ENCODE measurements around the gene SERPINA4.
A peak's percentile ranks its signal among the peaks of the same experiment; 100 is the strongest.
"Not testable (repeated sequence)": the region's sequence is repeated elsewhere in the genome, so short reads cannot be mapped to it uniquely, and the experiment has no call there.

SERPINA4 gene

DNA sequence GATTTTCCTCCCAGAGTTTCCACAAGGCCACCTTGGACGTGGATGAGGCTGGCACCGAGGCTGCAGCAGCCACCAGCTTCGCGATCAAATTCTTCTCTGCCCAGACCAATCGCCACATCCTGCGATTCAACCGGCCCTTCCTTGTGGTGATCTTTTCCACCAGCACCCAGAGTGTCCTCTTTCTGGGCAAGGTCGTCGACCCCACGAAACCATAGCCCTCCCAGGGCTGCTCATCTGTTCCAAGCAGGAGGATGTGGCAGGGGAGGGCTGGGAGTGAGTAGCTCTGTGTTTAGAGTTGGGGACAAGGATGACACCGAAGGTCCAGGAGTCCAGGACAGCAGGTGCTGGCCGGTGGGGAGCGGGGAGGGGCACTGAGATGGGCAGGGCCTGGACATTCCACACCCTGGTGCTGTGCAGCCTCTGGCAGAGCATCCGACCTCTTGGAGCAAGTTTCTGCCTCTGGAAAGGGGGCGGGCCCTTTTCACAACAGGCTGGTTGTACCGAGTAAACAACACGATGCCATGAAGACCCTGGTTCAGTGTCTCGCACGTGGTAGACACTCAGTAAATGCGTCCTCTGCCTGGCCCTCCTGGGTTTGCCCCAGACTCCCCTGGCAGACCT is 8.2 kb downstream of the SERPINA4 start:
- no peak for DNase-seq (ENCODE audit: low spot score)
- no peak for FAIRE-seq

GRCh38 chr14:94570002-94570400 is 8.8 kb downstream of the SERPINA4 start:
- FAIRE-seq (no peak), DNase-seq (ENCODE audit: low spot score) (no peak)

GRCh38 chr14:94570440-94570839 is 9.2 kb downstream of the SERPINA4 start:
- no peak for DNase-seq (ENCODE audit: low spot score)
- no peak for FAIRE-seq

DNA sequence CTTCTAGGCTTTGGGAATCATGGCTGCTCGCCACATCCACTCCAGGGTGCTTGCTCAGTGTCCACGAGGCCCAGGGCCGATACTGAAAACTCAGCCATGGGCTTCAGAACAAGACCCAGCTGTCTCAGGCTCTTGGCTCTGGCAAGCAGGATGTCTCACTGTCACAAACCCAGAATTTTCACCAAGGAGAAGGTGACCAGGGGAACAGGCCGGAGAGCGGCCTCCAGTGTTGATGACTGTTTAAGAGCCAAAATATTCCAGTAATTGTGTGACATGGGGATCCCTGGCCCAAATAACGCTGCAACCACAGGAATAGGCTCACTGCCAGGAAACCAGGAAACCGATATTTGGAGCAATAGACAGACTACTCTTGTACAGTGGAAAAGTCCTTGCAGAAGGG is 10.2 kb downstream of the SERPINA4 start:
- no peak for FAIRE-seq

DNA sequence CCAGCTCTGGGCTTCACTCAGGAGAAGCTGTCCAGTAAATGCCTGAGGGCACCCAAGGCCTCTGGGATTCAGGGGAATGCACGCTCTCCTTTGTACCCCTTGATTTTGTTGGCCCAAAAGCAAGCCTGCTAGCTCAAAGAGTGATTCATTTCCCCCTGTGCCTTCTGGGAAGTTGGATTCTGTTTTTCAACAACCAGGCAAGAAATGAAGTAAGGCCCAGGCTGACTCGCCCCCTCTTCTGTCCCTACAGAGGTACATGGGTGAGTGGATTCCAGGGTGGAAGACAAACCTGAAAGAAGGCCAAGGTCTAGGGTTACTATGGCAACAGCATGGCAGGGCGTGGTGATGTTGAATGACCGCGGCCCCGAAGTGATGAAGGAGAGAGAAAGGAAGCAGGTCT is 10.7 kb downstream of the SERPINA4 start:
- DNase-seq (ENCODE audit: low spot score) (peak; percentile 12), FAIRE-seq (no peak)

More for the DNA sequence above, 10.2 kb downstream of the SERPINA4 start:
- no peak for DNase-seq (ENCODE audit: low spot score)

DNA sequence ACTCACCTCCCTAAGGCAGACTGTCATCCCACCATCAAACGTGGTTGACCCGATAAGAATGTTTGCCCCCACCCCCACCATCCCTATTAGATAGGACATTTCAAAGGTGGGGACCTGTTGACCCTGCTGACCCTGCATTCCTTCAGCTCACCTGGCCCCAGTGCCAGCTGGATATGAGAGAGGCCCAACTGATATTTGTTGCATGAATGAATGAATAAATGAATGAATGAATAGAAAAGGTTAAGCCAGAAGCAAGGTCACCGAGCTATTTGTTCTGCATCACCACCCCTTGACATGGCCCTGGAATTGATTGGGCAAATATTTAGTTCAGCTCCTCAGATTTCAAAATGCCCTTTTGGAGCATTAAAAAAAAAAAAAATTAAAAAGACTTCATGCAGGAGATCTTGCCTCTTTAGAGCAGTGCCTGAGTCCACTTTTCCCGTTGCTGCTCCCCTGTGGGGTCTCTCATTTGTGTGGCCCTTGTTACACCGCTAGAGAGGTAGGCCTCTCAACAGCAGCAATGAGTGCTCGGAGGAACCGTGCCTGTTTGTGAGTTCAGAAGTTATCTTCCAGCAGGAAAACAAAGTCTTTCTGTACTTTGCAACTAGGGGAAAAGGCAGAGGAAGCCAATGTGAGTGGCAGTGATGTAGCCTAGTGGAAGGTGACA is 11.5 kb downstream of the SERPINA4 start:
- no peak for DNase-seq (ENCODE audit: low spot score)
- no peak for FAIRE-seq

DNA sequence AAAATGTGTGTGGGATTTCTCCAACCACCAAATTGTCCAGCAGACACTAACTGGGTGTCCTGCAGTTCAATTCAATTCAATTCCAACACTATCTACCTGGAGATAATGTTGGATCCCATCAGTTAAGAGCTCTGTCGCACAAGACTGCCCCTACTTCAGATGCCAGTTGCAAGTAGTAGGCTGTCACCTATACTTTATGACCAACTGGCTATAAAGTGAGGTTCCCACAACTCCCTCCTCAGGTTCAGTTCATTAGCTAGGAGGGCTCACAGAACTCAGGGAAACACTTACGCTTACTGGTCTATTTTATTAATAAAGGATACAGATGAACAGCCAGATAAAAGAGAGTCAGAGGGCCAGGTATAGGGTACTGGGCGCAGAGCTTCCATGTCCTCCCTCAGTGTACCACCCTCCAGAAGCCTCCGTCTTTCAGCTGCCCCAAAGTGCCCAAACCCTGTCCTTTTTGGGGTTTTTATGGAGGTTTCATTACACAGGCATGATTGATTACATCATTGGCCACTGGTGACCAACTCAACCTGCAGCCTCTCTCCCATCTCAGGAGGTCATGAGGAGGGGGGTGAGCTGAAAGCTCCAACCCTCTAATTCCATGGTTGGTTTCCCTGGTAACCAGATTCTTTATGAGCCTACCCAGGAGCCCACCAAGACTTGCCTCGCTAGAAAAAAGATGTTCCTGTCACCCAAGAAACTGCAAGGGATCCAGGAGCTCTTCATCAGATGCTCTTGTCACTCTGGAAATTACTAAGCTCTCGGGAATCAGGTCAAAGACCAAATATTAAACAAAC is 12.4 kb downstream of the SERPINA4 start:
- FAIRE-seq: no peak
- DNase-seq (ENCODE audit: low spot score): no peak

DNA sequence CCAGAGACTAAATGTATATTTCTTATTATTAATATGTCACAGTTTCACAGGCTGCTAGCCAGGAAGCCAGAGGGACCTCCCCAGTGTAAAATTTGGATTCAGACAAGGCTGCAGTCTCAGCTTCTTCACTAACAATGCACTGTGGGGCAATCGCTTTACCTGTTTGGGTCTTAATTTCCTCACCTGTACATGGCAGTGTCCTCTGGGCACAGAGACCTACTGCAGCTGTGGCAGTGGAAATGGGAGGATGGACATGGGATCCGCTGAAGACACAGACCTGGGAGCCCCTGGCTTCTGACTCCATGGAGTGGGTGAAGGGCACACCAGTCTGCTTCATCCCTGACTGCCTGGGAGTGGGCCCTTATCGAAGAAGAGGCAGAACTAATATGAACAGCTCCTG is 13.1 kb downstream of the SERPINA4 start:
- DNase-seq (ENCODE audit: low spot score) (no peak), FAIRE-seq (no peak)

- no peak for FAIRE-seq
- peak; percentile 48 for DNase-seq (ENCODE audit: low spot score)
Measured at GRCh38 chr14:94575730-94576585, 14.7 kb downstream of the SERPINA4 start.

GRCh38 chr14:94577472-94577871 is 16.2 kb downstream of the SERPINA4 start:
- FAIRE-seq; DNase-seq (ENCODE audit: low spot score): not testable (repeated sequence)

DNA sequence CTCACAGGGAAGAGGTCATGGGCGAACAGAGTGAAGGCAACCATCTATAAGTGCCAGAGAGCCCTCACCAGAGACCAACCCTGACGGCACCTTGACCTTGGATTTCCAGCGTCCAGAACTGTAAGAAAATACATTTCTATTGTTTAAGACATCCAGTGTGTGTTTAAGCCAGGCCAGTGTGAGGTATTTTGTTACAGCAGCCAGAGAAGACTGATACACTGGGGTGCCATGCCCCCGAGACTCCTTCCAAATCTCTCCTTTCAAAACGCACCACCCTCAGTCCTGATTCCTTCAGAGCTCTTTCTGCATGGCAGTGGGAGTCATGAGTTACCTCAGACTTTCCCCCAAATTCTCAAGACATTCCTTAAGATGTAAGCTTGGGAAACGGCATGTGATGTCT is 17.5 kb downstream of the SERPINA4 start:
- FAIRE-seq (no peak), DNase-seq (ENCODE audit: low spot score) (no peak)

DNA sequence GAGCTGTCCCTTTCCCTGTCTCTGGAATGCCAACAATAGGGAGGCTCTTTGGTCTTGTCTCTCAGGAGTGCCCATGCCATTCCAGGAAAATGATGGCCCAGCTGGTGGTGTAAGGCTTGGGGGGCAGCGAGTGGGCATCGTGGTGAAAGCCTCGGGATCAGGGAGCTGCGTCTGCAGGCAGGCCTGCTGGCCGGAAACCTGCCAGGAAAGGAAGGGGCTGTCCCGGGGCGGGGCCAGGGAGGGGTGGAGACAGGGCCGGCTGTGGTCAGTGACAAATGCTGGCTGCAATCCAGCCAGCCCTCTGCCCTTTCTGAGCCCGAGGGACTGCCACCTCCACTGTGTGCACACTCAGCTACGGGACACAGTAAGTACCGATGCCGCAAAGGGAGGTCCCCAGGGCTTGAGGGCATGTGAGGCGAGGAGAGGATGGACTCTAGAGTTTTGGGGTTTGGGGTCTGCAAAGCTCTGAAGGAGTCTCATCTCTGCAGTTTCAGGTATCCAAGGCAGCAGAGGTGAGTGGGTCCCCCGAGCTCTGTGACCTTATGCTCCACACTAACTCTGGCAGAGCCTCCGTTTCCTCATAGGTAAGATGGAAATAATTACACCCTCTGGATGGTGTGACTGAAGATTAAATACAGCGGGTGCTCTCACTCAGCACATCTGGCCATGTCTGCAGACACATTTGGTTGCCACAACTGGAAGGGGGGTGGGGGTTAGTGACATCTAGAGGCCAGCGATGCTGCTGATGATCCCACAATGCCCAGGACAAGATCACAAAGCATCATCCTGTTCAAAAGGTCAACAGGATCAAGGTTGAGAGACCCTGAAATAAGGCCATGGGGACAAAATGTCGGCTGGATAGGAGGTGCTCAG is 20.1 kb downstream of the SERPINA4 start, which contains the start of gene SERPINA5:
TSS of gene SERPINA5 (plus strand) at position 300 of the 873 bp plus-strand sequence. CDS start 5,937 bp downstream, outside the sequence.
- FAIRE-seq (no peak), DNase-seq (ENCODE audit: low spot score) (no peak)

- DNase-seq (ENCODE audit: low spot score): no peak
- no peak for FAIRE-seq
Measured at GRCh38 chr14:94582199-94582750, 21.0 kb downstream of the SERPINA4 start.

DNA sequence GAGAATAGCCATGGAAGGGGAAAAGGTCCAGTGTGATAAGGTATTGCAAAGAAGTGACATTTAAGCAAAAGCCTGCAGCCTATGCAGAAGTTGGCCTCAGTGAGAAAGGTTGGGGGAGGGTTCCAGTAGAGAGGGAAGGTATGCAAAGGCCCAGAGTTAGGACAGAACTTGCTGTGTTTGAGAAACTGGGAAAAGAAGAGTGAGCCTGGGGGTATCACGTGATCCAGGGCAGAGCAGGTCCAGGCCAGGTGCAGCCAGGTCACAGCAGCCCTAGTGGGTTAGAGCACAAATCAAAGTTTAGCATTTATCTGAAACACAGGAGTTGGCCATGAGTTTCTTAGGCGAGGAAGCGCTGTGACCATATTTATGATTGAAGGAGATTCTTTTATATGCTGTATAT is 21.6 kb downstream of the SERPINA4 start:
- DNase-seq (ENCODE audit: low spot score) (no peak), FAIRE-seq (no peak)

- DNase-seq (ENCODE audit: low spot score): no peak
- no peak for FAIRE-seq
Measured at GRCh38 chr14:94583557-94583956, 22.3 kb downstream of the SERPINA4 start.

DNA sequence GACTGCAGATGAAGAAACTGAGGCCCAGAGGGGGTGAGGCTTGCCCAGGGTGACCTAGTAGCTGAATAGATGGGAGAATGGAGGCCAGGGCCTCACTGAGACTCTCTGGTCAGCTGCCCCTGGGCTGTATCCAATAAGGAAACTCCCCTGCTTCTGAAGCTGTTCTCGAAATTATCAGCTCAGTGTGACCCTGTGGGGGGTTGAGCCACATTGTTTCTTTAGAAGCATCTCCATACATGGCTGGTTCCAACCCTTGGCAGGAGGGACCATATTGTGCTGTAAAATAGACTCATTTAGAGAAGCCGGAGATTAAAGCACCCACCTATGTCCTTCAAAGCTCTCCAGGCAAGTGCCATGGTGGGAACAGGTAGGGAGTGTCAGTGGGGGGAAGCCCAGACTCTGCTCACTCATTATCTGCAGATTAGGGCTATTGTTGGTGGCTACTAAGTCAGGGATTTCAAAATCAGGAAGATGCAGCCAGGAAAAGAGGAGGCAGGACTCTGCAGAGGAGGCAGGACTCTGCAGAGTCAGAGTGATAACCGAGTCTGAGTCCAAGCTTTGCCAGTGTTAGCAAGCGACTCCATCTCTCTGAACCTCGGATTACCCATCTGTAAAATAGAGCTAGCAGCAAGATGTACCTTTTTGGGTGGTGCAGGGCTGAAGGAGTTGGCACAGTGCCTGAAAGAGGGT is 23.5 kb downstream of the SERPINA4 start:
- DNase-seq (ENCODE audit: low spot score) (no peak), FAIRE-seq (no peak)

DNA sequence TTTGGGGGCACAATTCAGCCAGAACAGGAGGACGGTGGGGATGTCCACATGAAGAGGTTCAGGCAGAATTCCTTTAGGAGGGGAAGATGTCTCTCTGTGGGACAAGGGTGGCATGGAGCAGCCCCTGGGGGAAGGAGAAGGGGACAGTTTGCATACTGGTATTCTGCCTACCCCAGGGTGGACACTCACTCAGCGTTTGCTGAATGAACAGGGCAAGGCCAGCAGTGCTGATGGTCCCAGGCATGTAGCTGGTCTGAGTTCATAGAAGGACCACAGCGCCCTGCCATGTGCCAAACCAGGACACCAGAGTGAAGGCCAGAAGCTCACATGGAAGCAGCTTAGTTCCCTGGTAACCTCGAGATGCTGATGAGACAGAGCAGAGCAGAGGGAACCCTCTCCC is 25.4 kb downstream of the SERPINA4 start:
- DNase-seq (ENCODE audit: low spot score) (no peak), FAIRE-seq (no peak)

- FAIRE-seq (no peak), DNase-seq (ENCODE audit: low spot score) (no peak)
Measured at GRCh38 chr14:94588311-94588710, 27.1 kb downstream of the SERPINA4 start.

DNA sequence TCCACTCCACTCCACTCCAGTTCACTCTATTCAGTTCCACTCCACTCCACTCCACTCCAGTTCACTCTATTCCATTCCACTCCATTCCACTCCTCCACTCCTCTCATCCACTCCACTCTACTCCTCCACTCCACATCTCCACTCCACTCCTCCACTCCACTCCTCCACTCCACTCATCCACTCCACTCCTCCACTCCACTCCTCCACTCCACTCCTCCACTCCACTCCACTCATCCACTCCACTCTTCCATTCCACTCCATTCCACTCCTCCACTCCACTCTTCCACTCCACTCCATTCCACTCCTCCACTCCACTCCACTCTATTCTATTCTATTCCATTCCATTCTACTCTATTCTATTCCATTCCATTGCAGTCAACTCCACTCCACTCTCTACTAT is 29.8 kb downstream of the SERPINA4 start:
- FAIRE-seq (no peak), DNase-seq (ENCODE audit: low spot score) (no peak)

Data from urothelium cell line (cell line).